HepG2 (cell line): ENCODE measurements around the gene NFKBIA. TPM values are rescaled to one million over a fixed set of nuclear protein-coding genes. Genes with fewer than 3 reads are reported as not detected.

Source experiments
- ATM ChIP-seq: fragments of 450-650 bp; IDR thresholded peaks from 2 replicates; pipeline ENCODE4 v1.7.1; 2017; ENCODE audit warnings: mild to moderate bottlenecking, borderline replicate concordance
- BCL3 ChIP-seq: sonication (generic); formaldehyde crosslinking; IDR thresholded peaks from 2 replicates; pipeline ENCODE4 v1.5.1; 2020; ENCODE audit warnings: mild to moderate bottlenecking, missing genetic modification reagents, moderate library complexity
- BORCS8-MEF2B ChIP-seq: sonication (generic); formaldehyde crosslinking; IDR thresholded peaks from 2 replicates; pipeline ENCODE4 v1.8.0; 2022; ENCODE audit warnings: mild to moderate bottlenecking, missing genetic modification reagents
- CENPBD1 ChIP-seq: sonication (generic); formaldehyde crosslinking; IDR thresholded peaks from 2 replicates; pipeline ENCODE4 v1.8.0; 2022; ENCODE audit warnings: missing genetic modification reagents, low read depth, mild to moderate bottlenecking, borderline replicate concordance
- DBP ChIP-seq: sonication (generic); formaldehyde crosslinking; IDR thresholded peaks from 2 replicates; pipeline ENCODE4 v1.4.0; 2020; ENCODE audit warnings: missing genetic modification reagents; ENCODE audit errors: not compliant biosample characterization
- EZH2 ChIP-seq: conservative IDR thresholded peaks from 2 replicates; pipeline ENCODE4 v1.6.1; 2012; ENCODE audit warnings: mild to moderate bottlenecking, low read depth, low read length, moderate library complexity
- FIP1L1 ChIP-seq: fragments of 200-400 bp; formaldehyde crosslinking; IDR thresholded peaks from 2 replicates; pipeline ENCODE4 v1.6.1; 2018; ENCODE audit warnings: low read depth, mild to moderate bottlenecking, low read length, moderate library complexity, borderline replicate concordance; ENCODE audit not compliant: insufficient read depth
- FOXO1 ChIP-seq: sonication (generic); formaldehyde crosslinking; IDR thresholded peaks from 2 replicates; pipeline ENCODE4 v1.4.0; 2020; ENCODE audit warnings: missing genetic modification reagents
- GTF2F1 ChIP-seq: fragments of 150-350 bp; IDR thresholded peaks from 2 replicates; pipeline ENCODE4 v1.6.1; 2014; ENCODE audit warnings: low read length
- HIVEP1 ChIP-seq: sonication (generic); formaldehyde crosslinking; IDR thresholded peaks from 2 replicates; pipeline ENCODE4 v1.4.0; 2020; ENCODE audit warnings: mild to moderate bottlenecking, missing genetic modification reagents
- JDP2 ChIP-seq: sonication (generic); formaldehyde crosslinking; IDR thresholded peaks from 2 replicates; pipeline ENCODE4 v1.8.1; 2022; ENCODE audit warnings: missing genetic modification reagents, borderline replicate concordance
- NCOR1 ChIP-seq: fragments of 200-600 bp; sonication (generic); IDR thresholded peaks from 2 replicates; pipeline ENCODE4 v1.7.0; 2017; ENCODE audit warnings: antibody characterized with exemption, low read length, borderline replicate concordance
- NFE2 ChIP-seq: sonication (generic); formaldehyde crosslinking; IDR thresholded peaks from 2 replicates; pipeline ENCODE4 v1.4.0; 2020; ENCODE audit warnings: missing genetic modification reagents
- PRMT3 ChIP-seq: sonication (generic); formaldehyde crosslinking; IDR thresholded peaks from 2 replicates; pipeline ENCODE4 v1.8.1; 2022; ENCODE audit warnings: low read depth, mild to moderate bottlenecking, moderate library complexity, missing genetic modification reagents, borderline replicate concordance
- REPIN1 ChIP-seq: sonication (generic); formaldehyde crosslinking; IDR thresholded peaks from 2 replicates; pipeline ENCODE4 v1.8.0; 2022; ENCODE audit warnings: missing genetic modification reagents, low read depth, mild to moderate bottlenecking, borderline replicate concordance
- RNF2 ChIP-seq: fragments of 450-650 bp; conservative IDR thresholded peaks from 2 replicates; pipeline ENCODE4 v1.6.1; 2016; ENCODE audit warnings: low read depth
- SALL2 ChIP-seq: sonication (generic); formaldehyde crosslinking; IDR thresholded peaks from 2 replicates; pipeline ENCODE4 v1.8.1; 2023; ENCODE audit warnings: mild to moderate bottlenecking, missing genetic modification reagents, inconsistent platforms
- SNAI1 ChIP-seq: sonication (generic); formaldehyde crosslinking; IDR thresholded peaks from 2 replicates; pipeline ENCODE4 v1.5.0; 2020; ENCODE audit warnings: mild to moderate bottlenecking, missing genetic modification reagents, borderline replicate concordance
- ZBTB4 ChIP-seq: sonication (generic); formaldehyde crosslinking; IDR thresholded peaks from 2 replicates; pipeline ENCODE4 v1.4.0; 2020; ENCODE audit warnings: missing genetic modification reagents, mild to moderate bottlenecking, borderline replicate concordance
- ZFP1 ChIP-seq: IDR thresholded peaks from 2 replicates; pipeline ENCODE4 v1.6.1; 2016
- ZNF577 ChIP-seq: sonication (generic); formaldehyde crosslinking; IDR thresholded peaks from 2 replicates; pipeline ENCODE4 v1.4.0; 2020; ENCODE audit warnings: mild to moderate bottlenecking, low read depth, missing genetic modification reagents, borderline replicate concordance
- ZNF614 ChIP-seq: IDR thresholded peaks from 2 replicates; pipeline ENCODE4 v1.6.1; 2018; ENCODE audit warnings: missing biosample characterization, missing genetic modification reagents, inconsistent platforms, borderline replicate concordance
- ZNF878 ChIP-seq: sonication (generic); formaldehyde crosslinking; IDR thresholded peaks from 2 replicates; pipeline ENCODE4 v1.8.1; 2023; ENCODE audit warnings: mild to moderate bottlenecking, missing genetic modification reagents, moderate library complexity
- ZSCAN29 ChIP-seq: sonication (generic); formaldehyde crosslinking; conservative IDR thresholded peaks from 2 replicates; pipeline ENCODE4 v1.4.0; 2020; ENCODE audit warnings: mild to moderate bottlenecking, missing genetic modification reagents
- polyA plus RNA-seq, 8 experiments: library from polyadenylated mRNA; depleted of rRNA in 3 of 8; stranded (reverse) in 7 of 8; unstranded in 1 of 8; fragments of >200 nt; fragmentation: Illumina TruSeq in 4 of 8; extraction: Trizol in 4 of 8; gene quantifications; 2 replicates each; pipeline versions ENCODE4 v1.2.1 to v1.2.3, GENCODE V29; 2011 to 2016; ENCODE audit warnings: low read depth in 4 of 8, missing spikeins in 1 of 8, mixed read lengths in 1 of 8; ENCODE audit not compliant: insufficient read depth in 1 of 8
- total RNA-seq, 5 experiments: library from RNA; depleted of rRNA; stranded (reverse); fragments of >200 nt; fragmentation: Illumina TruSeq; extraction: Trizol; gene quantifications; 2 replicates each; pipeline ENCODE4 v1.2.3, GENCODE V29; 2016; ENCODE audit warnings: low read depth in 1 of 5

NFKBIA gene
- total and polyA plus RNA-seq, 2 of the 13 experiments (the other 11 are each of a cell fraction or from before 2014, with no cell fraction given), result 197 to 319 TPM

GRCh38 chr14:35365130-35366055 is 39.2 kb downstream of the NFKBIA start (continued):
- TF ChIP-seq BCL3 (peak; percentile 93), SNAI1 (CRISPR knock-in tag) (no peak), JDP2 (no peak), NFE2 (no peak), ZNF614 (CRISPR knock-in tag) (peak; percentile 85), PRMT3 (no peak), GTF2F1 (peak; percentile 66; the same call in 1 of the 2 replicates), ZBTB4 (peak; percentile 51; the same call in 1 of the 2 replicates), RNF2 (peak; percentile 65; the same call in 1 of the 2 replicates), EZH2 (no peak), ZNF878 (peak; percentile 96), FOXO1 (CRISPR knock-in tag) (peak; percentile 92), ZSCAN29 (CRISPR knock-in tag) (peak; percentile 82; the same call in 1 of the 2 replicates), ZFP1 (CRISPR knock-in tag) (peak; percentile 94; the same call in 1 of the 2 replicates), BORCS8-MEF2B (CRISPR knock-in tag) (peak; percentile 97), SALL2 (CRISPR knock-in tag) (no peak), ATM (no peak), HIVEP1 (CRISPR knock-in tag) (peak; percentile 76), REPIN1 (CRISPR knock-in tag) (peak; percentile 83; the same call in 1 of the 2 replicates), CENPBD1 (CRISPR knock-in tag) (no peak), FIP1L1 (no peak), DBP (no peak), ZNF577 (CRISPR knock-in tag) (no peak), NCOR1 (no peak)
